Endodermal cell (in vitro differentiated cells): ENCODE measurements around the gene MASP2. TPM values are rescaled to one million over a fixed set of nuclear protein-coding genes. Genes with fewer than 3 reads are reported as not detected.

Source experiments
- DNase-seq: peaks from one replicate; pipeline ENCODE4 v3.0.0-alpha.2; 2017
- H3K27ac ChIP-seq: 2 replicates; pipeline ENCODE4 v1.5.1; 2013; ENCODE audit warnings: mild to moderate bottlenecking, low read depth, low read length, moderate library complexity
- H3K27me3 ChIP-seq: 2 replicates; pipeline ENCODE4 v1.6.1; 2013; ENCODE audit warnings: mild to moderate bottlenecking, low read length, moderate library complexity; ENCODE audit not compliant: insufficient read depth, control insufficient read depth, poor library complexity, severe bottlenecking
- H3K36me3 ChIP-seq: 2 replicates; pipeline ENCODE4 v1.7.0; 2013; ENCODE audit warnings: mild to moderate bottlenecking, low read length, moderate library complexity; ENCODE audit not compliant: control insufficient read depth, insufficient read depth
- H3K4me1 ChIP-seq: one replicate; pipeline ENCODE4 v1.7.0; 2013; ENCODE audit warnings: low read length; ENCODE audit not compliant: control insufficient read depth, insufficient read depth
- H3K4me3 ChIP-seq: 2 replicates; pipeline ENCODE4 v1.5.1; 2013; ENCODE audit warnings: mild to moderate bottlenecking, low read length, moderate library complexity
- H3K9ac ChIP-seq: 2 replicates; pipeline ENCODE4 v1.6.1; 2013; ENCODE audit warnings: mild to moderate bottlenecking, low read length, moderate library complexity; ENCODE audit not compliant: poor library complexity, severe bottlenecking; ENCODE audit errors: extremely low read depth
- H3K9me3 ChIP-seq: 2 replicates; pipeline ENCODE4 v1.6.1; 2013; ENCODE audit warnings: mild to moderate bottlenecking, low read length, moderate library complexity; ENCODE audit not compliant: control insufficient read depth
- H3K27ac Mint-ChIP-seq: 2 replicates; pipeline ENCODE4 v1.8.0; 2020; ENCODE audit warnings: mixed read lengths
- H3K27me3 Mint-ChIP-seq: 2 replicates; pipeline ENCODE4 v1.8.0; 2021; ENCODE audit warnings: mild to moderate bottlenecking, mixed read lengths; ENCODE audit not compliant: insufficient read depth
- H3K36me3 Mint-ChIP-seq: 2 replicates; pipeline ENCODE4 v1.8.0; 2020; ENCODE audit warnings: low read depth, mixed read lengths
- H3K4me1 Mint-ChIP-seq: 2 replicates; pipeline ENCODE4 v1.8.0; 2020; ENCODE audit warnings: mixed read lengths
- H3K4me3 Mint-ChIP-seq: 2 replicates; pipeline ENCODE4 v1.8.0; 2020; ENCODE audit warnings: mild to moderate bottlenecking, moderate library complexity, mixed read lengths
- H3K9me3 Mint-ChIP-seq: 2 replicates; pipeline ENCODE4 v1.8.0; 2020; ENCODE audit warnings: mild to moderate bottlenecking, mixed read lengths
- CTCF ChIP-seq: fragments of 200-600 bp; sonication (generic); conservative IDR thresholded peaks from 2 replicates; pipeline ENCODE4 v1.5.0; 2021; ENCODE audit warnings: antibody characterized with exemption, mild to moderate bottlenecking
- WGBS, 2 experiments: methylation state at CpG; one replicate each; pipeline versions ENCODE4 v1.1.5 to v1.1.7; 2013; ENCODE audit warnings: missing lambda C conversion rate in 2 of 2, mixed read lengths in 1 of 2; ENCODE audit not compliant: insufficient coverage in 1 of 2, insufficient read length in 1 of 2; 5-methylcytosine and 5-hydroxymethylcytosine counted together
- total RNA-seq, 2 donors: library from RNA; stranded (reverse); fragmentation: NEBNext Ultra II Directional in 1 of 2; extraction: Animal tissue kit (Norgen Biotek cat#: 25700) in 1 of 2; gene quantifications; 2 replicates in 1 of 2; 3 replicates in 1 of 2; pipeline ENCODE4 v1.2.1, GENCODE V29; 2021

The MASP2 gene
- total RNA-seq, 2 donors from 2014 or later, result 0.51 TPM; not detected in 1

GRCh38 chr1:11044086-11044848, 2.8 kb downstream of the MASP2 start:
- 90% methylated on average over 2 to 16 of the region's 16 CpGs for WGBS, 2 experiments
- H3K9me3 Mint-ChIP-seq, result no peaks in the 10 kb centered on the region

GRCh38 chr1:11042995-11043874, 3.8 kb downstream of the MASP2 start:
- Histone ChIP-seq H3K4me3 (no peak overlapping the region), H3K27me3 (peaks cover 11% of the 10 kb centered on the region), H3K4me1 (no peaks in the 10 kb centered on the region), H3K9ac (no peak overlapping the region), H3K36me3 (no peaks in the 10 kb centered on the region), H3K27ac (no peak overlapping the region), H3K9me3 (no peaks in the 10 kb centered on the region)
- Mint-ChIP-seq H3K27ac (no peak overlapping the region), H3K4me3 (no peak overlapping the region), H3K9me3 (no peaks in the 10 kb centered on the region), H3K4me1 (peaks cover 2% of the 10 kb centered on the region), H3K36me3 (no peaks in the 10 kb centered on the region), H3K27me3 (no peaks in the 10 kb centered on the region)
- DNase-seq, result no peak
- 86% methylated on average over 7 to 19 of the region's 19 CpGs for WGBS, 2 experiments
- TF ChIP-seq CTCF, result no peak

More at GRCh38 chr1:11044086-11044848, 2.8 kb downstream of the MASP2 start:
- H3K4me3 ChIP-seq, result no peak overlapping the region
- DNase-seq, result no peak
- no peaks in the 10 kb centered on the region for H3K9me3 ChIP-seq
- H3K4me1 Mint-ChIP-seq, result peaks cover 2% of the 10 kb centered on the region
- H3K27ac Mint-ChIP-seq, result no peak overlapping the region
- no peak overlapping the region for H3K9ac ChIP-seq
- H3K4me3 Mint-ChIP-seq, result no peak overlapping the region
- H3K36me3 ChIP-seq, result no peaks in the 10 kb centered on the region
- H3K27me3 Mint-ChIP-seq, result no peaks in the 10 kb centered on the region
- no peaks in the 10 kb centered on the region for H3K36me3 Mint-ChIP-seq
- no peaks in the 10 kb centered on the region for H3K4me1 ChIP-seq
- TF ChIP-seq CTCF, result no peak
- peaks cover under 1% of the 10 kb centered on the region for H3K27me3 ChIP-seq
- no peak overlapping the region for H3K27ac ChIP-seq

DNA sequence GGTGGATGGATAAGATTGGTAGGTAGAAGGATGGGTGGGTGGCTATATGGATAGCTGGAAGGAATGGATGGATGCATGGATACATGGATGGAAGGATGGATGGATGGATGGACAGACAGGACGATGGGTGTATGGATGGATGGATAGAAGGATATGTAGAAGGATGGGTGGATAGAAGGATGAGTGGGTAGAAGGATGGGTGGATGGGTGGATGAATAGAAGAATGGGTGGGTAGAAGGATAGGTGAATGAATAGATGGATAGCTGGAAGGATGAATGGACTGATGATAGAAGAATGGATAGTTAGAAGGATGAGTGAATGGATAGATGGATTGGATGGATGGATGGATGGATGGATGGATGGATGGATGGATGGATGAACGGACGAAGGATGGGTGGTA, 5.0 kb downstream of the MASP2 start:
- peaks cover 15% of the 10 kb centered on the region for H3K27me3 ChIP-seq
- H3K9ac ChIP-seq, result no peak overlapping the region
- Mint-ChIP-seq H3K27ac (no peak overlapping the region), H3K4me1 (peaks cover 2% of the 10 kb centered on the region), H3K27me3 (no peaks in the 10 kb centered on the region), H3K36me3 (no peaks in the 10 kb centered on the region), H3K9me3 (no peaks in the 10 kb centered on the region), H3K4me3 (no peak overlapping the region)
- no peaks in the 10 kb centered on the region for H3K4me1 ChIP-seq
- H3K27ac ChIP-seq, result no peak overlapping the region
- TF ChIP-seq CTCF, result no peak
- no peaks in the 10 kb centered on the region for H3K9me3 ChIP-seq
- no peaks in the 10 kb centered on the region for H3K36me3 ChIP-seq
- DNase-seq, result no peak
- 81 to 86% methylated on average over 3 of the region's 3 CpGs for WGBS, 2 experiments
- no peak overlapping the region for H3K4me3 ChIP-seq
